CD4-positive, alpha-beta T cell treated with Interleukin-10 for 1 hour (primary cell): ENCODE results near the gene CYFIP1.

Experiments used
- DNase-seq: peaks from one replicate; pipeline ENCODE4 v3.0.0-alpha.2; 2020

The CYFIP1 gene

DNA sequence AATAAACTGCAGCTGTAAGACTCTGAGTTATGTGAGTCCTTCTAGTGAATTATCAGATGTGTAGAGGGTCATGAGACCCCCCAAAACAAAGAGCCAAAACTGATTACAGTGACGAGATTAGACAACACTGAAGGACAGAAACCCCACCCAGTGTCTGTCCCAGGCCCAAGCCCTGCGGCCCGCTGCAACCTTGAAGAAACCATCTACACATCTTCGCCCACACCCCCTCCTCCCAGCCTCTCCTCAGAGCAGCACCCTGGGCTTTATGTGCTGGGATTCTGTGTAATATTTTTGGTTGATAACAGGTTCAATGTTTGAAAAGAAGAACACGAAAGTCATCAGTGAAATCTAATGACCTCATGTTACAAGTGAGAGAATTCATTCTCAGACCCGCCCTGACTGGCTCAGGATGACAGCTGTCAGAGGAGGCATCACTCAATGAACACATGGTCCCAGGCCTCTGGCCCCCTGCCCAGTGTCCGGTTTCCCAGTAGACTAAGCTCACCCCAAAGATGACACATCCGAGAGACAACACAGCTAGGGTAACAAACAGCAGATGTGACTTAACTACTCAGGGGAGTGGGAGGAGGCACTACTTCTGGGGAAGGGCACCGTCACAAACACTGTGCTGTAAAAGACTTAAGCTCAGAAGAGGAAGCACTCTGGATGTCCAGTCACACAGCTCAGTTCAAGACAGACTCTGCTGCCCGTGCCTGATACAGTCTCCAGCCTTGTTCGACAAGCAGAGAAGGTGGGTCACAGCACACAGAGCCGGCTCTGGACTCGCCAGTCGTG lies 92.8 kb downstream of the CYFIP1 start:
- no peak for DNase-seq

- DNase-seq, result no peak
Measured at GRCh38 chr15:22885120-22885519, 95.0 kb downstream of the CYFIP1 start.

GRCh38 chr15:22884344-22884743 lies 95.8 kb downstream of the CYFIP1 start:
- peak; percentile 7 for DNase-seq

DNA sequence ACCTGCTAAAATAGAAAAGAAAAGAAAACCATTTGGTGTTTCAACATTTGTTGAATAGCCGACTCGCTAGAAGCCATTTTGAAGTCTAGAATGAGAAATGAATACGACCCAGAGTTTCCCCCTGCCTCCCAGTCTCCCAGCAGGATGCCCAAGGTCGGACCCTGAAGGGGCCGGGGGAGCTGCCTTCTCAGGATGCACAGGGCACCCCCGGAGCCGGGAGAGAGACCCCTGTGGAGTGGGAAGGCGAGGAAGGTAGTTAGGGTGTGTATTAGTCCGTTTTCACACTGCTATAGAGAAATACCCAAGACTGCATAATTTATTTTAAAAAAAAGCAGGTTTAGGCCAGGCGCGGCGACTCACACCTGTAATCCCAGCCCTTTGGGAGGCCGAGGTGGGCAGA lies 97.0 kb downstream of the CYFIP1 start:
- no peak for DNase-seq

GRCh38 chr15:22881739-22882440 lies 98.3 kb downstream of the CYFIP1 start:
- DNase-seq, result no peak

GRCh38 chr15:22880981-22881738 lies 99.0 kb downstream of the CYFIP1 start:
- DNase-seq, result no peak

DNA sequence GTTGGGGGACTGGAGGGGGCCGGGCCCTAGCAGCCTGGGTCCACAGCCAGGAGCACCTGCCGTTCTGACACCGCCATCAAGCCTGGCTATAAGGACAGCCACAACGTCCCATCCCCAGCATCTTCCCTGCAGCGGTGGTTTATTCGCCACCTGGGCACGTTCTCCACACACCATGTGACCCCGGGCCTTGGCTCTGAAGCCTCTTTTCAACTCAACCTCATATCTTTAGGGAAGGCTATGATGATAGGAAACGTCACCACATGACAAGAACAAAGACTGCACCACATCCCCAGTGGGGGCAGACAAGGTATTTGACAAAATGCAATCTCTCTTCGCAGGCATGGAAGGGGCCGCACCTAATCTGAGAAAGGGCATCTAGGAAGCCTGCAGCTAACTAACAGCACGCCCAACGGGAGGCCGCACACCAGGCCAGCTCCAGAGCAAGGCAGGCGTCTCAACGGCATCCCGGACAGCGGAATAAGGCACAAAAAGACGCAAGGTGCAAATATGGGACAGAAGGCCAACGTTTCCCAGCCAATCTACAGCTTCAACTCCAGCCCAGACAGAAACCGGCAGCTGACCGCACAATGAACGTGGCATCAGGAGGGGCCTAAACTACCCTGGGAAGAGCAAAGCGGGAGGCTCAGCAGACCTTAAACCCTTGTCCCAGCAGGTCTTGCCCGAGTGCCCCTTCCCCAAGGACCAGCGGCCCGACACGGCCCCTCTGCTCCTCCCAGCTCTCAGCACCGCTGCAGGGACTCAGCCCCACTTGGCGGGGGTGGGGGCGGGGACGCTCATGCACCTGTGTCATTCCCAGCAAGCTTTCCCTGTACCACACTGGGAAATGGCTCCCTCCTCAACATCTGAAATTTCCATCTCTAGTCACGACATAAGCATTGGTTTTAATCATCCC lies 99.8 kb downstream of the CYFIP1 start:
- no peak for DNase-seq

GRCh38 chr15:22878103-22878502 lies 102.1 kb downstream of the CYFIP1 start:
- DNase-seq, result no peak

- DNase-seq, result no peak
Measured at GRCh38 chr15:22877607-22878006, 102.6 kb downstream of the CYFIP1 start.

- DNase-seq, result no peak
Measured at GRCh38 chr15:22877117-22877516, 103.1 kb downstream of the CYFIP1 start.

GRCh38 chr15:22874966-22875365 lies 105.2 kb downstream of the CYFIP1 start:
- no peak for DNase-seq

DNA sequence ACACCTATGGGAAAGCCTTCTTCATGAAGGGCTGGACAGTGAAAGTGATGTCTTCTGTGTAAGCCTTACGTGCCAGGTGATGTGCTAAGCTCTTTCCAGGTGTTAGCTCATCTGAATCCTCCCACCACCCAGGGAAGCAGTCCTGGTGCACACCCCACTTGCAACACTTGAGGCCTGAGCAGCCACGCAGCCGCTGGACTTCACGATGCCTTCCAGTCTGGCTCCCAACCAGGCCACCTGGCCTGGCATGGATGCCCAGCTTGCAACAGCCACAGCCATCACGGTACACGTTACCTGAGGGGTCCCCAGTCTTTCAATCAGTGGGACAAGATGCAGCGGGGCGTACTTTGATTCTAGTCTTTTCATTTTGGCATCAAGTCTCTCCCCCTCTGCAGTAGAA lies 105.9 kb downstream of the CYFIP1 start:
- no peak for DNase-seq

DNA sequence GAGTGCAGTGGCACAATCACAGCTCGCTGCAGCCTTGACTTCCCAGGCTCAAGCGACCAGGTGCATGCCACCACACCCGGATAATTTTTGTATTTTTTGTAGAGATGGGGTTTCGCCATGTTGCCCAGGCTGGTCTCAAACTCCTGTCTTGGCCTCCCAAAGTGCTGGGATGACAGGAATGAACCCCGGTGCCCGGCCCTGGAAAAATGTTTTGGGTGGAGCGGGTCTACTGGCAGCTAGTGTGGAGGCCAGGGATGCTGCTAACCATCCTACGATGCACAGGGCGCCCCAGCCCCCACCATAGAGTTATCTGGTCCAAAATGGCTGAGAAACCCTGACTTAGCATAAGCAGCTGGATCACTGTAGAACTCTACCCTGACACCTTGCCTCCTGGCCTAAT lies 106.3 kb downstream of the CYFIP1 start:
- no peak for DNase-seq

DNA sequence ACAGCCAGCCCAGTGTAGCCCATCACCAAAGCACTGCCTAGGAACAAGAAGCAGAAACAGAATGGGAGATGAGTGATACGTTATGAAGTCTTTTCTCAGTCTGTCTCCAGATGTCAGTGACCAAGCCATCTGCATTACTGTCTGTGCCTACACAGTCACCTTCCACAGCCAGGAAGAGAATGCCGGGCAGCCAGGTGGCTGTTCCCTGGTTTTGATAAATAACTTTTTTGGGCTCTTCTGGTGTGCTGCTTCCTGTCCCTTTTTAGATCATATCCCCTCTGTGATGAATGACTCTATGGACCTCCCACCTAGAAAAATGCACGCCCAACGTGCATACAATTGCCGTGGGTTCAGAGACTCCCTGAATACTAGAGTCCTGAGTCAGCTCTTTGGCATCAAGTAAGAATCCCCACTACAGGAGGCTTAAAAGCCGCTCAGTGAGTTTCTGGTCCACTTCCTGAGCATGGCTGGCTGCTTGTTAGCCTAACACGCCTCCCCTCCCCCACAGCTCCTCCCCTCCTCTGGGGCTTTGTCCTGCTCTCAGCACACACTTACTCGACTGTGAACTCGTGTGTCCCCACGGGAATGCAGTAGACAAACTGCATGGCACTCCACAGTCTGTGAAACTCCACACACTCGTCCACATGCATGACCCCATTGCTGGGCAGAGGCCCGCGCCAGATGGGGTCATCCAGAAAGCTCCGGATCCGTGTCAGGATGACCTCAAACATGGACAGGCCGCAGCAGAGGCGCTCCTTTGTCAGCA lies 107.0 kb downstream of the CYFIP1 start:
- DNase-seq, result no peak

DNA sequence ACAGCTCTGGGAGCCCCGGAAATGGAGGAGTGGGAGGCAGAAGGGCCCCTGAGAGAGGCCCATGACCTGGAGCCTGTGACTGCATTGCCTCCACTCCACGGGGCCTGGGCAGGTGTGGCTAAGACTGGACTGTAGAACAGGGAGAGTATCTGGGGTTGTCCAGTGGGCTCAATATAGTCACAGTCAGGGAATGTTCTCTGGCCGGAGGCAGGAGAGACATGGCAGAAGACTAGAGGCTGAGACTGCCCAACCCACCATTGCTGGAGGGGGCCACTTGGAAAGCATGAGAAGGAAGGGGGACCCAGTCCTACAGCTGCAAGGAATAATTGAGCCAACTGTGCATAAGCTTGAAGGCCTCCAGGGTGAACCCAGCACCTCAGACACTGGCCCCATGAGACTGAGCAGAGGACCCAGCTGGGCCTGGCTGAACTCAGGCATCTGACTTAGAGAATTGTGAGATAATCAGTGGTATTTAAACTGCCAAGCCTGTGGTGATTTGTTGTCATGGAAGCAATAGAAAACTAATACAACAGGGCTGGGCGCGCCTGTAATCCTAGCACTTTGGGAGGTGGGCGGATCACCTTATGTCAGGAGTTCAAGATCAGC lies 108.6 kb downstream of the CYFIP1 start:
- no peak for DNase-seq

- no peak for DNase-seq
Measured at GRCh38 chr15:22870865-22871264, 109.3 kb downstream of the CYFIP1 start.

- DNase-seq, result no peak
Measured at GRCh38 chr15:22869856-22870255, 110.3 kb downstream of the CYFIP1 start.

DNA sequence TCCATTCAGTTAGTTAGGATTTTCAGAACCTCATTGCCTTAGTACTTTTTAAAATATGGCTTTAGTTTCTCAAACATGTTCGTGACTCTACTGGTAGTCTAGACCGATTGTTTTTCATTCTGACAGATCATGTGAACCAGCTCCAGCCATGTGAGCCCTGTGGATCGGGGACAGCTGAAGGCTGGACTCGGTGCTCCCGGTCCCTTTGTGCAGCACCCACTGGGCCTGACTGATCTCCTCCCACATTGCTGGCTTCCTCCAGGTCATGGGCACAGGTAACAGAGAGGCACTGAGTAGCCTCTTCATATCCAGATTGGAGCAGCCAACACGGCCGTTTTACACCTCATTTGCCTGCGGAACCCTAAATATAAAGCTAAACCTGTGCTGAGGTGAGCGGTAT lies 111.2 kb downstream of the CYFIP1 start:
- DNase-seq, result no peak

- no peak for DNase-seq
Measured at GRCh38 chr15:22868495-22868894, 111.7 kb downstream of the CYFIP1 start.

DNA sequence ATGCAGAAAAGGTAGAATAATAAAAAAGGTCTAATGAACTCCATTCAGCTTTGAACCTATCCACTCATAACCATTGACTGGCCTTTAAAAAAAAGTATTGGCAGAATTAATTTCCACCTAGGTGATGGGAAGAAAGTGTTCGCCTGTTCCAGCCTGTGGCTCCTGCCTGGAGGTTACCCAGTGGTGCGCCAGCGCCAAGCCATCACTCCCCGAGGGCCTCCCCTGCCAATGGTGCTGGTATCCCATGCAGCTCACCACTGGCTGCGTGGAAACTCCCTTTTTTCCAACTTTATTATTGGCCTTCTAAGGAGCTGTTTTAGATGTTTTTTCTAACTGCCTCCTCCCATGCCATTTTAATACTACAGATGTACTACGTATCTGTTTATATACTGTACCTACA lies 112.3 kb downstream of the CYFIP1 start:
- DNase-seq, result no peak

DNA sequence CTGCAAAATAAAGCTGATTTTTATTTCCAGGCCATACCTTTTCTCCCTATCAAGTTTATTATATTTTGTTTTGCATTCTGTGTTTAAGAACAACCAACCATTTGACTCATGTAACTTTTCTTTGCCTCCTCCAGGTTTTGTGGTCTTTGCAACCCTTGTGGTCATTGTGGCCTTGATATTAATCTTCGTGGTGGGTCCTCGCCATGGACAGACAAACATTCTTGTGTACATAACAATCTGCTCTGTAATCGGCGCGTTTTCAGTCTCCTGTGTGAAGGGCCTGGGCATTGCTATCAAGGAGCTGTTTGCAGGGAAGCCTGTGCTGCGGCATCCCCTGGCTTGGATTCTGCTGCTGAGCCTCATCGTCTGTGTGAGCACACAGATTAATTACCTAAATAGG lies 114.1 kb downstream of the CYFIP1 start:
- DNase-seq, result no peak
